Neuron (in vitro differentiated cells): Measurements from ENCODE around the gene SLC6A18.
A peak's percentile ranks its signal among the peaks of the same experiment; 100 is the strongest.
"Not testable (repeated sequence)": the region's sequence is repeated elsewhere in the genome, so short reads cannot be mapped to it uniquely, and the experiment has no call there.

Experiments used
- H2AFZ ChIP-seq: one replicate; pipeline ENCODE4 v1.6.1; 2013; ENCODE audit warnings: low read depth, mild to moderate bottlenecking, inconsistent platforms, low read length, moderate library complexity
- H3K27me3 ChIP-seq: one replicate; pipeline ENCODE4 v1.6.1; 2013; ENCODE audit warnings: low read length; ENCODE audit not compliant: insufficient read depth
- H3K36me3 ChIP-seq: one replicate; pipeline ENCODE4 v1.6.1; 2013; ENCODE audit warnings: low read length; ENCODE audit not compliant: insufficient read depth
- H3K4me1 ChIP-seq: one replicate; pipeline ENCODE4 v1.6.1; 2013; ENCODE audit warnings: low read length; ENCODE audit not compliant: insufficient read depth
- H3K4me3 ChIP-seq: 2 replicates; pipeline ENCODE4 v1.5.1; 2013; ENCODE audit warnings: mild to moderate bottlenecking, low read length, moderate library complexity
- H3K9me3 ChIP-seq: one replicate; pipeline ENCODE4 v1.6.1; 2013; ENCODE audit warnings: low read length

The SLC6A18 gene

GRCh38 chr5:1290956-1291355 is 65.8 kb downstream of the SLC6A18 start:
- peaks cover 30% of the 10 kb centered on the region for H3K27me3 ChIP-seq
- not testable (repeated sequence) for H3K9me3 ChIP-seq, H3K4me3 ChIP-seq, H3K36me3 ChIP-seq, H2AFZ ChIP-seq, H3K4me1 ChIP-seq

- Histone ChIP-seq H3K4me1 (no peaks in the 10 kb centered on the region), H3K4me3 (no peak overlapping the region), H2AFZ (no peak overlapping the region), H3K9me3 (no peaks in the 10 kb centered on the region), H3K27me3 (peaks cover 36% of the 10 kb centered on the region), H3K36me3 (no peaks in the 10 kb centered on the region)
Observed at GRCh38 chr5:1291611-1292080, 66.5 kb downstream of the SLC6A18 start.

- no peak overlapping the region for H3K4me3 ChIP-seq
- no peaks in the 10 kb centered on the region for H3K9me3 ChIP-seq
- no peaks in the 10 kb centered on the region for H3K4me1 ChIP-seq
- no peaks in the 10 kb centered on the region for H3K36me3 ChIP-seq
- H2AFZ ChIP-seq = no peak overlapping the region
- H3K27me3 ChIP-seq = peaks cover 41% of the 10 kb centered on the region
Observed at GRCh38 chr5:1292139-1292538, 67.0 kb downstream of the SLC6A18 start.

- Histone ChIP-seq H3K9me3 (no peaks in the 10 kb centered on the region), H2AFZ (no peak overlapping the region), H3K36me3 (no peaks in the 10 kb centered on the region), H3K27me3 (peaks cover 46% of the 10 kb centered on the region), H3K4me1 (no peaks in the 10 kb centered on the region), H3K4me3 (no peak overlapping the region)
Observed at GRCh38 chr5:1292846-1293415, 67.8 kb downstream of the SLC6A18 start.

- Histone ChIP-seq H3K4me3 (no peak overlapping the region), H3K27me3 (peaks cover 46% of the 10 kb centered on the region)
Observed at GRCh38 chr5:1293416-1294205, 68.4 kb downstream of the SLC6A18 start.

GRCh38 chr5:1294206-1294834 is 69.1 kb downstream of the SLC6A18 start:
- no peaks in the 10 kb centered on the region for H3K36me3 ChIP-seq
- H3K4me1 ChIP-seq = no peaks in the 10 kb centered on the region
- H2AFZ ChIP-seq = no peak overlapping the region
- no peaks in the 10 kb centered on the region for H3K9me3 ChIP-seq
- peak overlapping the region; percentile 27 for H3K4me3 ChIP-seq
- peaks cover 53% of the 10 kb centered on the region for H3K27me3 ChIP-seq

More at GRCh38 chr5:1293416-1294205, 68.4 kb downstream of the SLC6A18 start:
- Histone ChIP-seq H3K36me3 (no peaks in the 10 kb centered on the region), H3K9me3 (no peaks in the 10 kb centered on the region), H3K4me1 (no peaks in the 10 kb centered on the region), H2AFZ (no peak overlapping the region)

- Histone ChIP-seq H3K4me3 (peak within 1 kb of the TSS; percentile 27), H2AFZ (no peak within 1 kb of the TSS), H3K4me1 (no peaks in the 10 kb centered on the region), H3K27me3 (peaks cover 60% of the 10 kb centered on the region), H3K9me3 (no peaks in the 10 kb centered on the region), H3K36me3 (no peaks in the 10 kb centered on the region)
Observed at GRCh38 chr5:1294835-1295649, 69.9 kb downstream of the SLC6A18 start, which contains the start of gene TERT. Gene TERT, minus strand, starts transcription at chr5:1295068. Its CDS starts 79 bp downstream, at chr5:1294989.

GRCh38 chr5:1295650-1296037 is 70.5 kb downstream of the SLC6A18 start:
- no peaks in the 10 kb centered on the region for H3K36me3 ChIP-seq
- H3K4me1 ChIP-seq = no peaks in the 10 kb centered on the region
- no peaks in the 10 kb centered on the region for H3K9me3 ChIP-seq
- H2AFZ ChIP-seq = no peak overlapping the region
- peaks cover 61% of the 10 kb centered on the region for H3K27me3 ChIP-seq
- H3K4me3 ChIP-seq = no peak overlapping the region
